HG03521 (cell line): Measurements from ENCODE around the gene LIN7B.

Experiments
- ATAC-seq: cut with Tn5 transposase; IDR thresholded peaks from one replicate; pipeline ENCODE4 v1.9.1; 2021; ENCODE audit warnings: mild to moderate bottlenecking, moderate library complexity; ENCODE audit not compliant: unreplicated experiment

Gene LIN7B

GRCh38 chr19:49160450-49161189 is 46.5 kb downstream of the LIN7B start:
- ATAC-seq: no peak

- ATAC-seq: no peak
These were observed 47.8 kb downstream of the LIN7B start for GRCh38 chr19:49161987-49162386.

- no peak for ATAC-seq
These were observed 51.1 kb downstream of the LIN7B start for GRCh38 chr19:49165111-49165750.

- ATAC-seq: no peak
These were observed 51.7 kb downstream of the LIN7B start for GRCh38 chr19:49165865-49166301.

GRCh38 chr19:49167857-49168409 is 53.8 kb downstream of the LIN7B start:
- ATAC-seq: no peak
